DOHH2 (cell line): ENCODE data around the gene TGM1.

Experiments
- EZH2phosphoT487 ChIP-seq: fragments of 200-600 bp; sonication (generic); IDR thresholded peaks from 2 replicates; pipeline ENCODE4 v1.6.1; 2017; ENCODE audit warnings: borderline replicate concordance, mild to moderate bottlenecking, antibody characterized with exemption, low read length, moderate library complexity, mixed read lengths
- TF ChIP-seq, protein P1 (sequence below): fragments of 200-600 bp; sonication (generic); IDR thresholded peaks from one replicate; pipeline ENCODE4 v1.5.1; 2014; ENCODE audit warnings: antibody characterized with exemption, mild to moderate bottlenecking, low read depth, low read length; ENCODE audit not compliant: poor library complexity, severe bottlenecking

DNA sequence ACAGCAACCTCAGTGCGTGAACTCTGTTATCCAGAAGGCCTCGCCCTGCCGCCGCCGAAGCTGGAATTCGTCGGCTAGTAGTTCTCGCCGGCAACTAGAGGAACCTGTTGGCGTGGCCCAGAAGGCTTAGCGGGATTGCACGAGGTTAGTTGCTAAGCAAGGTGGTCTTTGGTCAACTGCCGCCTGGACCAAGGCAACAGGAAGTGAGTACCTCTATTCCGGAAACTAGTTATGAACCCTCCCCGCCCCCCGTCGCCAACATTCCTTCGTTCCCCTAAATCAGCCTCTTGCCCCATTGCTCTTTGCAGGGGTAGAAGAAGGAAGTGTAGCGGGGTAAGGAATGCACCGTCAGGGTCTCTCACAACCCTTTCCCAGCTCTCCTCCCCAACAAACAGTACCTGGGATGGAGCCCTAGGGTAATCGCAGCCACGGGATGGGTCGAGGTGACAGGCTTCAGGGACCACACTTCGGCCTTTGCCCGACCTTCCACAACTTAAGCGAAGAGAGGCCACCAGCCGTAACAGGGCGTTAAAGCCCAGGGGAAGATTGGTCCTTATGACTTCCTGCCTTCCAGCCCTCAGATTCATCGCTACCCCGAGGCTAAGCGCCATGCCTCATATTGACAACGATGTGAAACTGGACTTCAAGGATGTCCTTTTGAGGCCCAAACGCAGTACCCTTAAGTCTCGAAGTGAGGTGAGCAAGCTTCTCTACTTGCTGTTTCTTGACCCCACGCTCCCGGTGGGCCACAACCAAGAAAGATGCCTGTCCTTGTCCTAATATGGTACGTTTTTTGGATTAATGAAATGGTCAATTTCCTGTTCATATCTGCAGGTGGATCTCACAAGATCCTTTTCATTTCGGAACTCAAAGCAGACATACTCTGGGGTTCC is 30.1 kb downstream of the TGM1 start, which contains the start of gene GMPR2:
- TF ChIP-seq, protein P1, sequence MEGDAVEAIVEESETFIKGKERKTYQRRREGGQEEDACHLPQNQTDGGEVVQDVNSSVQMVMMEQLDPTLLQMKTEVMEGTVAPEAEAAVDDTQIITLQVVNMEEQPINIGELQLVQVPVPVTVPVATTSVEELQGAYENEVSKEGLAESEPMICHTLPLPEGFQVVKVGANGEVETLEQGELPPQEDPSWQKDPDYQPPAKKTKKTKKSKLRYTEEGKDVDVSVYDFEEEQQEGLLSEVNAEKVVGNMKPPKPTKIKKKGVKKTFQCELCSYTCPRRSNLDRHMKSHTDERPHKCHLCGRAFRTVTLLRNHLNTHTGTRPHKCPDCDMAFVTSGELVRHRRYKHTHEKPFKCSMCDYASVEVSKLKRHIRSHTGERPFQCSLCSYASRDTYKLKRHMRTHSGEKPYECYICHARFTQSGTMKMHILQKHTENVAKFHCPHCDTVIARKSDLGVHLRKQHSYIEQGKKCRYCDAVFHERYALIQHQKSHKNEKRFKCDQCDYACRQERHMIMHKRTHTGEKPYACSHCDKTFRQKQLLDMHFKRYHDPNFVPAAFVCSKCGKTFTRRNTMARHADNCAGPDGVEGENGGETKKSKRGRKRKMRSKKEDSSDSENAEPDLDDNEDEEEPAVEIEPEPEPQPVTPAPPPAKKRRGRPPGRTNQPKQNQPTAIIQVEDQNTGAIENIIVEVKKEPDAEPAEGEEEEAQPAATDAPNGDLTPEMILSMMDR = no peak
- no peak for TF ChIP-seq EZH2phosphoT487
